Uterus (tissue), 4 donors: ENCODE results near the gene IREB2. TPM values are rescaled to one million over a fixed set of nuclear protein-coding genes. Genes with fewer than 3 reads are reported as not detected.

ENCODE experiments used
- DNase-seq, 2 donors: peaks; one replicate each; pipeline ENCODE4 v3.0.0-alpha.2; 2019 to 2020
- H3K27ac ChIP-seq, 2 donors: fragments of 200-600 bp; sonication (generic); 1 replicate in 1 of 2; 2 replicates in 1 of 2; pipeline ENCODE4 v1.5.1; 2016 to 2018
- H3K27me3 ChIP-seq, 2 donors: fragments of 200-600 bp; sonication (generic); one replicate each; pipeline ENCODE4 v1.5.1; 2018 to 2019; ENCODE audit warnings: control low read depth in 1 of 2
- H3K36me3 ChIP-seq, 2 donors: fragments of 200-600 bp; sonication (generic); one replicate each; pipeline ENCODE4 v1.5.1; 2019; ENCODE audit warnings: control low read depth in 1 of 2
- H3K4me1 ChIP-seq, 2 donors: fragments of 200-600 bp; sonication (generic); one replicate each; pipeline ENCODE4 v1.5.1; 2018 to 2019; ENCODE audit warnings: control low read depth in 1 of 2
- H3K4me3 ChIP-seq, 2 donors: fragments of 200-600 bp; sonication (generic); 1 replicate in 1 of 2; 2 replicates in 1 of 2; pipeline ENCODE4 v1.5.1; 2018 to 2019; ENCODE audit warnings: mild to moderate bottlenecking in 1 of 2
- H3K9me3 ChIP-seq, 2 donors: fragments of 200-600 bp; sonication (generic); one replicate each; pipeline ENCODE4 v1.5.1; 2019; ENCODE audit warnings: control low read depth in 1 of 2
- CTCF ChIP-seq, 4 experiments: fragments of 200-600 bp in 2 of 4; fragments of 450-650 bp in 2 of 4; sonication (generic) in 2 of 4; IDR thresholded peaks; one replicate each; pipeline ENCODE4 v1.5.1; 2016 to 2019; ENCODE audit warnings: antibody characterized with exemption in 4 of 4, mild to moderate bottlenecking in 2 of 4, moderate library complexity in 1 of 4
- POLR2A ChIP-seq, 2 donors: fragments of 450-650 bp; IDR thresholded peaks; one replicate each; pipeline ENCODE4 v1.6.1; 2016; ENCODE audit warnings: antibody characterized with exemption in 2 of 2, mild to moderate bottlenecking in 1 of 2, moderate library complexity in 1 of 2
- intact Hi-C: fragments of 100-400 bp; cut with DNase I; formaldehyde crosslinking; loops from one replicate; pipeline ENCODE4 v1.15.1; 2023; ENCODE audit warnings: low total_unique reads
- total RNA-seq, 4 donors: library from RNA; depleted of rRNA in 3 of 4; stranded (reverse); fragments of >200 nt in 3 of 4; gene quantifications; one replicate each; pipeline versions ENCODE4 v1.1.0 to v1.2.4, GENCODE V29; 2014 to 2023
- donor health status: DM: yes; HTN: yes; CAD: no.

Gene IREB2
- total RNA-seq, 4 donors from 2014 or later = 15.1 to 81.7 (median 51.4) TPM

- intact Hi-C loops = no loop called here
- TF ChIP-seq CTCF (IDR thresholded peaks at IDR 0.05) = no peak
- no peak for TF ChIP-seq POLR2A (IDR thresholded peaks at IDR 0.05)
Observed at GRCh38 chr15:78425643-78426042, 12.4 kb upstream of the IREB2 start.

DNA sequence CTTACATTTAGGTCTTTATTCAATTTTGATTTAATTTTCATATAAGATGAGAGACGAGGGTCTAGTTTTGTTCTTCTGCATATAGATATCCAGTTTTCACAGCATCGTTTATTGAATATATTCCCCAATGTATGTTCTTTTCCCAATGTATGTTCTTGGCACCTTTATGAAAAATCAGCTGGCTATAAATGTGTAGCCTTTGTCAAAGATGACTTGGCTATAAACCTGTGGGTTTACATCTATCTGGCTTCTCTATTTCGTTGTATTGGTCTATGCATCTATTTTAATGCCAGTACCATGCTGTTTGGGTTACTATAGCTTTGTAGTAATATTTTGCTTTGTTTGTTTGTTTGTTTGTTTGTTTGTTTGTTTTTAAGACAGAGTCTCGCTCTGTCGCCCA lies 11.7 kb upstream of the IREB2 start:
- TF ChIP-seq CTCF (IDR thresholded peaks at IDR 0.05) = no peak
- TF ChIP-seq POLR2A (IDR thresholded peaks at IDR 0.05) = no peak
- no peaks in the 10 kb centered on the region for H3K9me3 ChIP-seq
- H3K36me3 ChIP-seq = no peaks in the 10 kb centered on the region
- H3K4me1 ChIP-seq = no peaks in the 10 kb centered on the region
- no peak for DNase-seq
- intact Hi-C loops = no loop called here
- H3K27ac ChIP-seq = no peak overlapping the region
- H3K27me3 ChIP-seq = no peaks in the 10 kb centered on the region
- no peak overlapping the region for H3K4me3 ChIP-seq

More at GRCh38 chr15:78425643-78426042, 12.4 kb upstream of the IREB2 start:
- DNase-seq = no peak
- no peaks in the 10 kb centered on the region for H3K9me3 ChIP-seq
- no peaks in the 10 kb centered on the region for H3K27me3 ChIP-seq
- no peak overlapping the region for H3K27ac ChIP-seq
- no peak overlapping the region for H3K4me3 ChIP-seq
- H3K4me1 ChIP-seq = no peaks in the 10 kb centered on the region
- no peaks in the 10 kb centered on the region for H3K36me3 ChIP-seq

DNA sequence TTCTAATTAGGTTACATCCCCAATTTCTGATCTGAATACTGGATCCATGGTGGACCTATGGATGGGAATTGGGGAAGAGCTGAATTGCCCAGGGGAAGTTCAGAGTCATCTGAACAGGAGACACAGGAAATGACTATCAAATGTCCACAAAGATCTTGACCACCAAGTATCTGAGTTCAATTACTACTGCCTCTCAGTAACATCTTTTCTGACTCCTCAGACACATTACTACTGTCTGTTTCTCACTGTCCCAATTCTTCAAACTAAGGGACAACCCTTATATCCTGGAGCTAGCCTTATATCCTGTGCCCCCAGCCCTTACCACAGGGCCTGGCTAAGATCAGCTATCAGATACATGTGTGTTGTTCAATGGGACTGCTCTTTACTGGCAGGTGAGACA lies 10.1 kb upstream of the IREB2 start:
- TF ChIP-seq POLR2A (IDR thresholded peaks at IDR 0.05) (no peak), CTCF (IDR thresholded peaks at IDR 0.05) (no peak)
- Histone ChIP-seq H3K4me3 (no peak overlapping the region), H3K9me3 (no peaks in the 10 kb centered on the region), H3K27ac (no peak overlapping the region), H3K4me1 (no peaks in the 10 kb centered on the region), H3K36me3 (no peaks in the 10 kb centered on the region), H3K27me3 (no peaks in the 10 kb centered on the region)
- DNase-seq = no peak
- intact Hi-C loops = no loop called here

GRCh38 chr15:78429477-78429876 lies 8.5 kb upstream of the IREB2 start:
- no peaks in the 10 kb centered on the region for H3K27me3 ChIP-seq
- no peak for TF ChIP-seq CTCF (IDR thresholded peaks at IDR 0.05)
- no peak for TF ChIP-seq POLR2A (IDR thresholded peaks at IDR 0.05)
- DNase-seq = no peak

GRCh38 chr15:78431955-78432354 lies 6.1 kb upstream of the IREB2 start:
- intact Hi-C loops = no loop called here
- DNase-seq = no peak
- Histone ChIP-seq H3K27ac (no peak overlapping the region), H3K36me3 (no peaks in the 10 kb centered on the region), H3K27me3 (no peaks in the 10 kb centered on the region), H3K9me3 (no peaks in the 10 kb centered on the region), H3K4me1 (no peaks in the 10 kb centered on the region), H3K4me3 (no peak overlapping the region)
- TF ChIP-seq CTCF (IDR thresholded peaks at IDR 0.05) = no peak
- no peak for TF ChIP-seq POLR2A (IDR thresholded peaks at IDR 0.05)

More at GRCh38 chr15:78429477-78429876, 8.5 kb upstream of the IREB2 start:
- no peak overlapping the region for H3K4me3 ChIP-seq
- no peaks in the 10 kb centered on the region for H3K36me3 ChIP-seq
- H3K9me3 ChIP-seq = no peaks in the 10 kb centered on the region
- intact Hi-C loops = no loop called here
- no peaks in the 10 kb centered on the region for H3K4me1 ChIP-seq
- no peak overlapping the region for H3K27ac ChIP-seq
